HG03565 (cell line): ENCODE data around the gene MTARC1.
A peak's percentile ranks its signal among the peaks of the same experiment; 100 is the strongest.

ENCODE experiments used
- ATAC-seq: cut with Tn5 transposase; IDR thresholded peaks from one replicate; pipeline ENCODE4 v1.9.1; 2021; ENCODE audit warnings: mild to moderate bottlenecking, moderate library complexity; ENCODE audit not compliant: unreplicated experiment

The MTARC1 gene

DNA sequence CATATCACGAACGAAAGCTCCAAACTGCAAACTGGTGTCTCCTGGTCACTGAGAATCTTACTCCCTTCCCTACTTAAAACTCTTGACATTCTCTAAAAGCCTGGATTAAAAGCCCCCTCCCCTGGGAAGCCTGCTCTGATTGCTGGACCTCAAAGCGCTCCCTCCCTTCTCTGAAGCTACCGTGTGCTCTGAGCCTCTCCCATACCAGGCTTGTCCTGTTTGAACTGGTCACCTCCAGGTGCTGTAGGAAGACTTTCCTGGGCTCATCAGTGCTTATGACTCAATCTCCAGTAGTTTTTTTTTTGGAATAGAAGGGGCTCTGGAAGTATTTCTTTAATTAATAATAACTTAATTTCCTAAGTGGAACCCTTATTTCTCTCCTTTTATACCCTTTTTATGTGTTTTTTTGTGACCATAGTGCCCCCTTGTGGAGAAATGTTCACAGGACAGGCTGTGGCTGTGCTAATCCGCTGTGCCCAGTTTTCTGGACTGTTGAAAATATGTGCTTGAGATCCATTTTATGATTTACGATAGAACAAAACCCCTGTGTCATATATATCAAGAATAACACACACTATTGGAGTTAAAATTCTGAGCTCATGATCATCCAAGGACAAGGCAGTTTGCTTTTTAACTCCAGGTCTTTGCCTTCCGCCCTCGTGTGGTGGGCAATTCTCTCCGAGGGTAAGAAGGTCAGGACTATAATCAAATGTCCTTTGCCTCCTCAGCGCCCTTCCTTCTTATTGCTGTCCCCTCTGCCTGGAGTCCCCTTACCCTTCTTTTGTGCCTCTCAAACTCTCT lies 16.9 kb downstream of the MTARC1 start:
- ATAC-seq = peak; percentile 60

- no peak for ATAC-seq
Measured at GRCh38 chr1:220804202-220804586, 17.5 kb downstream of the MTARC1 start.

DNA sequence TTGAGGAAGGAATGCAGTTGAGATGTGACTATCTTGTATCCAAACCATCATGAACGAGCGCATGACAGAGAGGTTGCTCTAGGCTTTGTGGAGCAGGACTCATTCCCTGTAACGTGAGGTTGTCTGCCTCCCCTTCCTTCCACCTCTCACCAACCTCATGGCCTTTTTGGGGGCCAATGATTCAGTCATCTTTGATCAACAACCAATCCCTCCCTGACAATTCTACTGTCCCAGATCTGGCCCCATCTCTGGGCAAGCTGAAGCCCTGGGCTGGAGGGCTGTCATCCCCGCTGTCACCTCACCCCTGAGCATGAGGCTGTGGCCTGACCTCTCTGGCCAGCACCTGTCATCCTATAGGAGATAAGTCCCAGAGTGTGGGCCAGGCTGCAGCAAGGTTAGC lies 19.7 kb downstream of the MTARC1 start:
- no peak for ATAC-seq

DNA sequence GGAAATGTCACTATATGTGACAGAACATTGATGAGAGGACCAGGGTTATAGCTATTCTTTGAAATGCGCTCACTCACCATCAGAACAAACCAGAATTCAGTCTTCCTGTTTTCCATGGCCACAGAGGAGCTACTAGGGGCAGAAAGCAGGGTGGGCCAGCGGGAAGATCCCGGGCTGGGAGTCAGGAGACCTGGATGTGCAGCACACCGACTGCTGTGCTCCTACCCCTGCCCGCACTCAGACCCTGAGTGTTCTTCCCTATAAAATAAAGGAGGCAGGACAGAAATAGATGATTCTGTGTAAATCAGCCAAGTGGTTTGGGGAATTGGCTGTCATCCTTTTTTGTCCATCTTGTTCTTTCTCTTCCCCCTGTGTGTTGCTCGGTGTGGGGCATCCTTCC lies 21.0 kb downstream of the MTARC1 start:
- no peak for ATAC-seq

DNA sequence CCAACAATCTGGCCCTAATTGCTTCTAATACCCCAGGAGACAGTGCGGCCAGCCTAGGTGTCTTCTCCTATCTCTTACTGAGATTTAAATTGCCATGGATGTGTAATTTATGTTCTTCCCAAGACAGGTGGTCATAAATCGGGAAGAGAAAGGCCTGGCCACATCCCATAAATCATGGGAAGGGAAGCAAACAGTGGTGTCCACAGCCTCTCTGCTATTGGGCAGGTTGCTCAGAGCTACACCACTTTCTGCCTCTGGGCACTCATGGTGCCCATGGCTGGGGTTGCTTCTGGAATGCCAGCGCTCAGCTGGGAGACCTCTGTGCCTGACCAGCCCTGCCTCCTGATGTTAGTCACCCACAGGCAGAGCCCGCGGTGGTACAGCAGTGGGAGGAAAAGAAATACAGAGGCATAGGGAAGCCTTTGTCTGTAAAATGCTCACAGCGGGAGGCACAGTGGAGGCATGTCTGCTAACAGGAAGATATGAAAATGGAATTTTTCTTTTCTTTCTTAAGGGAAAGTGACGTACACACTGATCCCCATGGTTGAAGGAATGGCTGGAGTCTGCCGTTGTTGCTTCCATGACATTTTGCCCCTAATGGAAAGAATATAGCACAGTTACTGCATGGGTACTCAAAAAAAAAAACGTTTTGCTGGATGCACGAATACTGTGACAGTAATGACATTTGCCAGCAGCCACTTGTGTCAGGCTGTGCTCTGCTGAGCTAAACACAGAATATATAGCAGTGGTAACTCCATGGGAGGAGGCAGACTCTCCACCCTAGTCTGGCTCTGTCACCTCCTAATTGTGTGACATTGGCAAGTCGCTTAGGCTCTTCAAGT lies 21.9 kb downstream of the MTARC1 start:
- ATAC-seq = no peak

- no peak for ATAC-seq
Measured at GRCh38 chr1:220809187-220809550, 22.5 kb downstream of the MTARC1 start.

- ATAC-seq = no peak
Measured at GRCh38 chr1:220809704-220810103, 23.0 kb downstream of the MTARC1 start.

DNA sequence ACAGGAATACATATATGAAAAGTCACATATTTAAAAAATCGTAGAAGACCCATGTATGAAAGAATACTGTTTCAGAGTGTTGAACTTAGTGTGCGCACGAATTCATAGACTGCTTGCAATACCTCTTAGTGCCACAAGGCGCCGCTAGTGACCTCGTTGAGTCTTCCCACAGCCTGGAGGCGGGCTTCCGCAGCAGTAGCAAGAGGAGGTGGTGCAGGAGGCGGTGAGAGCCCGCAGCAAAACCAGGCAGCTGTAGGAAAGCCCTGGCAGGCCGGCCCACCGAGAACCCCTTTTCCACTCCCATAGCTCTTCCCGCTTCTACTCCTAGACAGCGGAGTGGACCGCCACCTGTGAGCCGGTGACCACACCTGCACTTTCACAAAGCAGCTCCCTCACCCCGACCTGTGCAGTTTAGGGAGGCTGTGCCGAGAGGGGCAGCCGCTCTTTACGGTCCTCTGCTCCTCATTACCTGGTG lies 23.5 kb downstream of the MTARC1 start:
- ATAC-seq = peak; percentile 89

GRCh38 chr1:220810963-220811362 lies 24.2 kb downstream of the MTARC1 start:
- no peak for ATAC-seq

DNA sequence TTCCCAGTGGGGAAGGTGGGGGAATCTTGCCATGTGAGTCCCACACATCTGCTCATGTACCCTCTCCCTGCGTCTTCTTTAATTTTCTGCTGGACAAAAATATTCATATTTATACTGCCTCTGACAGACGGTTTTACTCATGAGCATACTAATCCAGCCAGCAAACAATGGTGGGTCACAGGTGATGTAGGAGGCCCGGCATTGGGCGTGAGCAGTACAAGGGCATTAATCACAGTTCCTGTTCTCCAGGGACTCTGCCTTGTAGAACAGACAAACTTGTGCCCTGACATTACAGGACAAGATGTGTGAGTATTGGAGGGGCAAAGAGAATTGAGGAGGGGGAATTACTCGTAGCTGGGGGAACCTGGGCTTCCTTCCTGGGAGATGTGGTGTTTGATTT lies 25.0 kb downstream of the MTARC1 start:
- no peak for ATAC-seq

GRCh38 chr1:220812308-220812707 lies 25.6 kb downstream of the MTARC1 start:
- ATAC-seq = no peak

- no peak for ATAC-seq
Measured at GRCh38 chr1:220813013-220813412, 26.3 kb downstream of the MTARC1 start.

DNA sequence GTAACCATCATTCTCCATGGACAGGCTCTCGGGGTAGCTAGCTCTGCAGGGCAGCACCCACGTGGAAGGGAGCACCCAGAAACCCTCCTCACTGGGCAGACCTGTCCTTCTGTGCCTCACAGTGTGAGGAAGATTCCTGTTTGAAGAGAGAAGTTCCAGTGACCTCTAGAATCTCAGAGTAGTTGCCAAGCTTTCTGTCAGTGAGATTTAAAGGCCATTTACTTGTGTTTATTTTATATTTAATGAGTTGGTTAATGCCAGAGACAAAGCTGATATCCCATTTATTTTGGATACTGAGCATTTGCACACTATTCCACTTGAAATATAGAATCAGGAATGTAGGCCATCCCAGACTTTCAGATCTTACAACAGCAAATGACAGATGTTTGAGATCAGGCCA lies 28.7 kb downstream of the MTARC1 start:
- no peak for ATAC-seq

DNA sequence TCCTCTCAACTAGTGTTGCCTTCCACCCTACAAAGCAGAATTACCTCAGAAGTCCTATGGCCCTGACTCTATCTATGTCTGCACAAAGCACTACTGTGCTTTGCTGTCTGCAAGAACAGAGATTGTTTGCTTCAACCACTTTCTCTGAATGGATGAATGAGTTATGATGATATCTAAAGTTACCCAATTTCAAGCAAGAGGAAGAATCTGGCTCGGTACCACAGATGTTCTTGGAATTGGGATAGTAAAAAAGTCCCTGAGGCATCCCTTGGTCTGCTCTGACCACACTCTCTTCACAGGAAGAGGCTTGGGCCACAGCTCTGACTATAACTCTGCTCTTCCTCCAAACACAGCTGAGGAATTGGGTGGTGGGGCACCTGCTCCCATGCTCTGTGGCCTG lies 31.2 kb downstream of the MTARC1 start:
- no peak for ATAC-seq

- no peak for ATAC-seq
Measured at GRCh38 chr1:220818421-220819173, 31.9 kb downstream of the MTARC1 start.

DNA sequence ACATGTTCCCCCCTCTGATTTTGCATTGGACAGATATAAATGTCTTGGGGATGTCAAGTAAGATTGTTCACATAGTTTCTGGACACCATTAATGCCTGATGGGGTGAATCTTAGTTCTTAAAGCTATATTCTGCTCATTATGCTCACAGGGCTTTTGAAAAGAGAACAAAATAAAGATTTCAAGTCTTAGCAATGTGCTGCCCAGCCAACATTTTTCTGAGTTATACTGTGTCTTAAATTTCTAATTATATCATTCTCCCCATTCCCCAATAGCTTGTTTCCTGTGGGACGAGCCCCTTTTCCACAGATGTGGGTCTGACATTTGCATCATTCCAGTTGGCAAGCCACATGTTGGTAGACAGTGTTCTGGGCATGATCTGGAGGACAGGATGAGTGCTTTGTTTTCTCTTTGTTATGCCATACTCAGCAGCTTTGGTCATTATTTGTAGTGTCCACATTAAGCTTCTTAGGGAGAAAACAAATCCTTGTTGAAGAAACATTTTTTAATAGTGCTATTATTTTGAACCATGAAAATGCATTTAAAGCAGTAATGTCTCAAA lies 32.8 kb downstream of the MTARC1 start:
- ATAC-seq = no peak

- ATAC-seq = no peak
Measured at GRCh38 chr1:220824031-220824989, 37.6 kb downstream of the MTARC1 start.

GRCh38 chr1:220825819-220826551 lies 39.3 kb downstream of the MTARC1 start:
- ATAC-seq = no peak

- no peak for ATAC-seq
Measured at GRCh38 chr1:220826729-220827128, 40.0 kb downstream of the MTARC1 start.
